ENCODE measurements around the gene TYMS. TPM values are rescaled to one million over a fixed set of nuclear protein-coding genes. Genes with fewer than 3 reads are reported as not detected.

The TYMS gene
- total RNA-seq, 4 donors from 2014 or later = 0.20 to 1.7 TPM; not detected in 2

DNA sequence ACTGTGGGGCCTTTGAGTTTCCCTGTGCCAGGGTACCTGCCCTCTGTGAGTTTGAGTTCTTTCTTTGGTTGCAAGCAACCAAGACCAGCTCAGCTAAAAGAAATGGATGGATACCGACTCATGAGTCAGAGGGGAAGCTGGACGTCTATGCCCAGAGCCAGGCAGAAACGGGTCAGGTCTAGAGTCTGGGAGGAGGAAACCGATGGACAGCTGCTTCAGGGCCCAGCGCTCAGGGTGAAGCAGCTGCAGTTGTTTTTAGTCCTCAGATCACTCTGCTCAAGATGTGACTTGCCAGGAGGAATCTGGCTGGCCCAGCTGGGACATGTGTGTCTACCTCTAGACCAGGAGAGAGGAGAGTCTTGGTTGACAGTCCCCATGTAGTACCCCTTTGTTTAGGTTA lies 10.1 kb upstream of the TYMS start:
- Histone ChIP-seq H3K4me1 (no peaks in the 10 kb centered on the region), H3K4me3 (no peak overlapping the region), H3K27me3 (peaks cover 0 to 12% (median 6%) of the 10 kb centered on the region in 3 donors), H3K27ac (no peak overlapping the region), H3K9me3 (no peaks in the 10 kb centered on the region), H3K36me3 (no peaks in the 10 kb centered on the region)
- DNase-seq (no peak), ATAC-seq (no peak)
- in situ Hi-C loops (cut with MboI; ENCODE audit: low sequenced_read_pairs in 4 of 4) (loop anchor here in 1 of 4 donors (25.0 kb wide), 1 partner anchor 190 kb away; no protein-coding TSS in a partner anchor), intact Hi-C loops (cut with DNase I; ENCODE audit: low total_unique reads) (no loop called here)
- no peak for TF ChIP-seq POLR2A (IDR thresholded peaks at IDR 0.05)
- TF ChIP-seq, protein P1, sequence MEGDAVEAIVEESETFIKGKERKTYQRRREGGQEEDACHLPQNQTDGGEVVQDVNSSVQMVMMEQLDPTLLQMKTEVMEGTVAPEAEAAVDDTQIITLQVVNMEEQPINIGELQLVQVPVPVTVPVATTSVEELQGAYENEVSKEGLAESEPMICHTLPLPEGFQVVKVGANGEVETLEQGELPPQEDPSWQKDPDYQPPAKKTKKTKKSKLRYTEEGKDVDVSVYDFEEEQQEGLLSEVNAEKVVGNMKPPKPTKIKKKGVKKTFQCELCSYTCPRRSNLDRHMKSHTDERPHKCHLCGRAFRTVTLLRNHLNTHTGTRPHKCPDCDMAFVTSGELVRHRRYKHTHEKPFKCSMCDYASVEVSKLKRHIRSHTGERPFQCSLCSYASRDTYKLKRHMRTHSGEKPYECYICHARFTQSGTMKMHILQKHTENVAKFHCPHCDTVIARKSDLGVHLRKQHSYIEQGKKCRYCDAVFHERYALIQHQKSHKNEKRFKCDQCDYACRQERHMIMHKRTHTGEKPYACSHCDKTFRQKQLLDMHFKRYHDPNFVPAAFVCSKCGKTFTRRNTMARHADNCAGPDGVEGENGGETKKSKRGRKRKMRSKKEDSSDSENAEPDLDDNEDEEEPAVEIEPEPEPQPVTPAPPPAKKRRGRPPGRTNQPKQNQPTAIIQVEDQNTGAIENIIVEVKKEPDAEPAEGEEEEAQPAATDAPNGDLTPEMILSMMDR (IDR thresholded peaks at IDR 0.05 in 4 of 5, conservative IDR thresholded peaks at IDR 0.05 in 1 of 5) = no peak

DNA sequence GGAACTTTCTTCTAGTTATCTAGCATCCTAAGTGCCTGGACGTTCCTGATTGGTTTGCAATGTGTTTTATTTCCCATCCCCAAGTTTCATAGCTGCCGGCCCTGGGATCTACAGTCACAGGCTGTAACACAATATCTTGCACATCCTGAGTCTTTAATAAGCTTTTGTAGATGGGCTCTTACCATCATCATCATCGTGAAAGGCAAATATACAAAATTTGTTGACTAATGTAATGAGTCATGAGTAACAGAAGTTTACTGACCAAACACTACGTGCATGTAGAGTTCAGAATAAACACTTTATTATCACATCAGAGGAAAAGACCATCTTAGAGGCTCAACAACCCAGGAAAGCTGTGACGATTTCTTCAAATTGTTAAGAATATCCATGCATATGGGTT lies 8.1 kb upstream of the TYMS start:
- Histone ChIP-seq H3K27me3 (peaks cover 8 to 28% (median 14%) of the 10 kb centered on the region in 3 donors), H3K36me3 (no peaks in the 10 kb centered on the region), H3K27ac (no peak overlapping the region), H3K9me3 (no peaks in the 10 kb centered on the region), H3K4me3 (no peak overlapping the region), H3K4me1 (no peaks in the 10 kb centered on the region)
- no peak for DNase-seq
- no peak for TF ChIP-seq POLR2A (IDR thresholded peaks at IDR 0.05)
- TF ChIP-seq, protein P1 (IDR thresholded peaks at IDR 0.05 in 4 of 5, conservative IDR thresholded peaks at IDR 0.05 in 1 of 5) = no peak
- no peak for ATAC-seq
- intact Hi-C loops (cut with DNase I; ENCODE audit: low total_unique reads) = no loop called here
- in situ Hi-C loops (cut with MboI; ENCODE audit: low sequenced_read_pairs in 4 of 4) = loop anchor here in 1 of 4 donors (25.0 kb wide), 1 partner anchor 188 kb away; no protein-coding TSS in a partner anchor

DNA sequence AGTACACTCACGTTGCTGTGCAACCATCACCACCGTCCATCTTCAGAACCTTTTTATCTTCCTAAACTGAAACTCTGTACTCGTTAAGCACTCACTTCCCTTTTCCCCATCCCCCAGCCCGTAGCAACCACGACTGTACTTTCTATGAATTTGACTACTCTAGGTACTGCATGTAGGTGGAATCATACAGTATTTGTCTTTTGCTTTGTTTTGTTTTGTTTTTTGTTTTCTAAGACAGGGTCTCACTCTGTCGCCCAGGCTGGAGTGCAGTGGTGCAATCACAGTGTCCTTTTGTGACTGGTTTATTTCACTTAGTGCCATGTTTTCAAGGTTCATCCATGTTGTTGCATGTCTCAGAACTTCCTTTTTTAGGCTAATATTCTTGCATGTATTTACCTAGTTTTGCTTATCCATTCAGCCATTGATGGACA lies 7.0 kb upstream of the TYMS start:
- no peak for DNase-seq

DNA sequence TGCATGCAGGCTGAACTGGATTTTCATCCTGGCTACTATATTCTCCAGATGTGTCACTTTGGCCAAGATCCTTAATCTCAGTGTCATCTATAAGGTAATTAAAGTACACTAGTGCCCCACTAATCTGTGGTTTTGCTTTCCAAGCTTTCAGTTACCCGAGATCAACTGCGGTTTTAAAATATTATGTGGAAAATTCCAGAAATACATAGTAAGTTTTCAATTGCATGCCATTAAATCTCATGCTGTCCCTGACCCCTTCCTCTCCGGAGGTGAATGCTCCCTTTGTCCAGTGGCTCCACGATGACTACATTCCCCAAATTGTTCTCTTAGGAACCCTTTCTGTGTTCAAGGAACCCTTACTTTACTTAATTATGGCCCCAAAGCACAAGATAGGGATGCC lies 5.3 kb upstream of the TYMS start:
- no peaks in the 10 kb centered on the region for H3K9me3 ChIP-seq

More for the DNA sequence above, 7.0 kb upstream of the TYMS start:
- Histone ChIP-seq H3K9me3 (no peaks in the 10 kb centered on the region), H3K36me3 (no peaks in the 10 kb centered on the region), H3K4me3 (no peak overlapping the region), H3K4me1 (no peaks in the 10 kb centered on the region), H3K27me3 (peaks cover 14 to 32% (median 21%) of the 10 kb centered on the region in 3 donors), H3K27ac (no peak overlapping the region)
- intact Hi-C loops (cut with DNase I; ENCODE audit: low total_unique reads) = no loop called here
- no peak for ATAC-seq
- in situ Hi-C loops (cut with MboI; ENCODE audit: low sequenced_read_pairs in 4 of 4) = no loop called here
- TF ChIP-seq POLR2A (IDR thresholded peaks at IDR 0.05) = no peak
- TF ChIP-seq, protein P1 (IDR thresholded peaks at IDR 0.05 in 4 of 5, conservative IDR thresholded peaks at IDR 0.05 in 1 of 5) = no peak

More for the DNA sequence above, 5.3 kb upstream of the TYMS start:
- Histone ChIP-seq H3K27ac (no peak overlapping the region), H3K4me1 (no peaks in the 10 kb centered on the region), H3K27me3 (peaks cover 21 to 42% (median 34%) of the 10 kb centered on the region in 3 donors), H3K4me3 (no peak overlapping the region), H3K36me3 (no peaks in the 10 kb centered on the region)
- in situ Hi-C loops (cut with MboI; ENCODE audit: low sequenced_read_pairs in 4 of 4) = no loop called here
- DNase-seq (no peak), ATAC-seq (no peak)
- TF ChIP-seq, protein P1 (IDR thresholded peaks at IDR 0.05 in 4 of 5, conservative IDR thresholded peaks at IDR 0.05 in 1 of 5) = no peak
- no peak for TF ChIP-seq POLR2A (IDR thresholded peaks at IDR 0.05)
- intact Hi-C loops (cut with DNase I; ENCODE audit: low total_unique reads) = no loop called here
